MM.1S (cell line): ENCODE data around the gene NR1H3.

Experiments used
- DNase-seq: peaks from one replicate; pipeline ENCODE4 v3.0.0-alpha.2; 2015
- H2AFZ ChIP-seq: fragments of 300-600 bp; sonication (generic); 2 replicates; pipeline ENCODE4 v1.6.0; 2016; ENCODE audit warnings: antibody characterized with exemption, low read length
- H3F3A ChIP-seq: fragments of 300-600 bp; sonication (generic); 2 replicates; pipeline ENCODE4 v1.6.1; 2016; ENCODE audit warnings: mild to moderate bottlenecking, antibody characterized with exemption, low read length, moderate library complexity, mixed read lengths; ENCODE audit not compliant: insufficient read depth
- H3K27ac ChIP-seq: fragments of 300-600 bp; sonication (generic); 2 replicates; pipeline ENCODE4 v1.5.1; 2016; ENCODE audit warnings: mild to moderate bottlenecking, low read length
- H3K27me3 ChIP-seq: fragments of 300-600 bp; sonication (generic); replicated peaks from 2 replicates; pipeline ENCODE4 v1.6.0; 2016; ENCODE audit warnings: low read length; ENCODE audit not compliant: insufficient read depth
- H3K36me3 ChIP-seq: fragments of 300-600 bp; sonication (generic); replicated peaks from 2 replicates; pipeline ENCODE4 v1.6.1; 2016; ENCODE audit warnings: mild to moderate bottlenecking, low read length, mixed read lengths; ENCODE audit not compliant: insufficient read depth
- H3K4me1 ChIP-seq: fragments of 300-600 bp; sonication (generic); 2 replicates; pipeline ENCODE4 v1.6.1; 2016; ENCODE audit warnings: low read length, mixed read lengths
- H3K4me2 ChIP-seq: fragments of 300-600 bp; sonication (generic); 2 replicates; pipeline ENCODE4 v1.6.0; 2016; ENCODE audit warnings: low read depth, low read length
- H3K4me3 ChIP-seq: fragments of 300-600 bp; sonication (generic); 2 replicates; pipeline ENCODE4 v1.5.1; 2016; ENCODE audit warnings: low read length, mixed read lengths
- H3K79me2 ChIP-seq: fragments of 300-600 bp; sonication (generic); 2 replicates; pipeline ENCODE4 v1.6.1; 2016; ENCODE audit warnings: mixed run types, low read length, mixed read lengths
- H3K9ac ChIP-seq: fragments of 300-600 bp; sonication (generic); 2 replicates; pipeline ENCODE4 v1.6.1; 2016; ENCODE audit warnings: low read length, mixed read lengths
- H3K9me2 ChIP-seq: fragments of 300-600 bp; sonication (generic); replicated peaks from 2 replicates; pipeline ENCODE4 v1.6.1; 2016; ENCODE audit warnings: mild to moderate bottlenecking, low read length, mixed read lengths; ENCODE audit not compliant: insufficient read depth
- H3K9me3 ChIP-seq: fragments of 300-600 bp; sonication (generic); replicated peaks from 2 replicates; pipeline ENCODE4 v1.6.1; 2016; ENCODE audit warnings: mild to moderate bottlenecking, low read length, mixed read lengths; ENCODE audit not compliant: insufficient read depth
- H4K20me1 ChIP-seq: fragments of 300-600 bp; sonication (generic); 2 replicates; pipeline ENCODE4 v1.6.1; 2016; ENCODE audit warnings: mild to moderate bottlenecking, low read length, moderate library complexity, mixed read lengths; ENCODE audit not compliant: insufficient read depth
- EZH2 ChIP-seq: fragments of 300-600 bp; sonication (generic); optimal IDR thresholded peaks from 2 replicates; pipeline ENCODE3; 2017; ENCODE audit warnings: low read depth, mild to moderate bottlenecking, antibody characterized with exemption, low read length, mixed read lengths
- EZH2phosphoT487 ChIP-seq: fragments of 300-600 bp; sonication (generic); IDR thresholded peaks from 2 replicates; pipeline ENCODE4 v1.6.1; 2018; ENCODE audit warnings: antibody characterized with exemption, low read length
- TF ChIP-seq, protein P1 (sequence below): fragments of 300-600 bp; sonication (generic); IDR thresholded peaks from 2 replicates; pipeline ENCODE4 v1.5.1; 2016; ENCODE audit warnings: antibody characterized with exemption, low read length, mixed read lengths

NR1H3 gene

DNA sequence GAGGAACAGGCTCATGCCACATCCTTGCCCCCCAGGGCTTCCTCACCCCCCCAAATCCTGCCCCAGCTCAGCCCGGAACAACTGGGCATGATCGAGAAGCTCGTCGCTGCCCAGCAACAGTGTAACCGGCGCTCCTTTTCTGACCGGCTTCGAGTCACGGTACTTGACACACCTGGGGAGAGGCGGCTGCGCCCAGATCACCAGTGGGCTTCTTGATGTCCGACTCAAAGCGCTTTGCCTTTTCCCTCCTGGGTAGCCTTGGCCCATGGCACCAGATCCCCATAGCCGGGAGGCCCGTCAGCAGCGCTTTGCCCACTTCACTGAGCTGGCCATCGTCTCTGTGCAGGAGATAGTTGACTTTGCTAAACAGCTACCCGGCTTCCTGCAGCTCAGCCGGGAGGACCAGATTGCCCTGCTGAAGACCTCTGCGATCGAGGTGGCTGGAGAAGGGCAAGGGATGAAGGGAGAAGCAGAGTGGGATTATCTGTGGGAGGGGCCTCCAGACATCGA, 3.5 kb downstream of the NR1H3 start:
- H3K4me1 ChIP-seq: no peaks in the 10 kb centered on the region
- H3K27me3 ChIP-seq: no peaks in the 10 kb centered on the region
- H3K36me3 ChIP-seq: no peaks in the 10 kb centered on the region
- H3K4me3 ChIP-seq: no peak overlapping the region
- no peak overlapping the region for H2AFZ ChIP-seq
- no peak for DNase-seq
- no peaks in the 10 kb centered on the region for H3F3A ChIP-seq
- no peaks in the 10 kb centered on the region for H4K20me1 ChIP-seq
- no peak overlapping the region for H3K4me2 ChIP-seq
- no peaks in the 10 kb centered on the region for H3K9me3 ChIP-seq
- TF ChIP-seq, protein P1, sequence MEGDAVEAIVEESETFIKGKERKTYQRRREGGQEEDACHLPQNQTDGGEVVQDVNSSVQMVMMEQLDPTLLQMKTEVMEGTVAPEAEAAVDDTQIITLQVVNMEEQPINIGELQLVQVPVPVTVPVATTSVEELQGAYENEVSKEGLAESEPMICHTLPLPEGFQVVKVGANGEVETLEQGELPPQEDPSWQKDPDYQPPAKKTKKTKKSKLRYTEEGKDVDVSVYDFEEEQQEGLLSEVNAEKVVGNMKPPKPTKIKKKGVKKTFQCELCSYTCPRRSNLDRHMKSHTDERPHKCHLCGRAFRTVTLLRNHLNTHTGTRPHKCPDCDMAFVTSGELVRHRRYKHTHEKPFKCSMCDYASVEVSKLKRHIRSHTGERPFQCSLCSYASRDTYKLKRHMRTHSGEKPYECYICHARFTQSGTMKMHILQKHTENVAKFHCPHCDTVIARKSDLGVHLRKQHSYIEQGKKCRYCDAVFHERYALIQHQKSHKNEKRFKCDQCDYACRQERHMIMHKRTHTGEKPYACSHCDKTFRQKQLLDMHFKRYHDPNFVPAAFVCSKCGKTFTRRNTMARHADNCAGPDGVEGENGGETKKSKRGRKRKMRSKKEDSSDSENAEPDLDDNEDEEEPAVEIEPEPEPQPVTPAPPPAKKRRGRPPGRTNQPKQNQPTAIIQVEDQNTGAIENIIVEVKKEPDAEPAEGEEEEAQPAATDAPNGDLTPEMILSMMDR: no peak
- TF ChIP-seq EZH2 (no peak), EZH2phosphoT487 (no peak)
- no peak overlapping the region for H3K9ac ChIP-seq
- no peaks in the 10 kb centered on the region for H3K79me2 ChIP-seq
- H3K9me2 ChIP-seq: no peaks in the 10 kb centered on the region
- no peak overlapping the region for H3K27ac ChIP-seq

GRCh38 chr11:47264119-47264518, 6.3 kb downstream of the NR1H3 start:
- no peaks in the 10 kb centered on the region for H3K79me2 ChIP-seq
- H3K27me3 ChIP-seq: no peaks in the 10 kb centered on the region
- H3K9me2 ChIP-seq: no peaks in the 10 kb centered on the region
- H3K9ac ChIP-seq: no peak overlapping the region
- H3K4me2 ChIP-seq: no peak overlapping the region
- no peaks in the 10 kb centered on the region for H3K36me3 ChIP-seq
- DNase-seq: no peak
- no peaks in the 10 kb centered on the region for H3F3A ChIP-seq
- no peaks in the 10 kb centered on the region for H3K9me3 ChIP-seq
- no peak overlapping the region for H3K4me3 ChIP-seq
- H4K20me1 ChIP-seq: no peaks in the 10 kb centered on the region
- 0 out of 2 replicates have a peak, but pooled peaks cover 4% of the 10 kb centered on the region for H3K4me1 ChIP-seq
- H3K27ac ChIP-seq: no peak overlapping the region
- H2AFZ ChIP-seq: no peak overlapping the region
- no peak for TF ChIP-seq EZH2phosphoT487
- TF ChIP-seq, protein P1: no peak
- no peak for TF ChIP-seq EZH2

DNA sequence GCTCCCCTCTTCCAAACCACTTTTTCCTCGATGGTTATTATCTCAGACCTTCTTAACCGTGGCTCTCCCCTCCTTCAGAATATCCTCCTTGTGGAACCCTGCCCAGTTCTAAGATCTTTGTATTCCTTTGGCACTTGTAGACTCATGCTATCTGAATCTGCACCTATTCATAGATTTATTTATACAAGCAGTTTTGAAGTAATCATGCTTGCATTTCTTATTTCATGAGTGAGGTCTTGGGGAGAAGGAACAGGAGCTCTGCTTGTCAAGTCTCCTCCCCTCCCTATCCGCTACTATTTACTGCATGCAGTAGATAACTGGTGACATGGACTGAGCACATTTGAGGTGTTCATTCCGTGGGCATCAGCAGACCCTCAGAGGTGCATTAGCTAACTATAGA, 6.7 kb downstream of the NR1H3 start:
- no peaks in the 10 kb centered on the region for H3K79me2 ChIP-seq
- H3K9ac ChIP-seq: no peak overlapping the region
- no peaks in the 10 kb centered on the region for H3K9me2 ChIP-seq
- H2AFZ ChIP-seq: no peak overlapping the region
- no peaks in the 10 kb centered on the region for H4K20me1 ChIP-seq
- no peaks in the 10 kb centered on the region for H3F3A ChIP-seq
- H3K4me2 ChIP-seq: no peak overlapping the region
- H3K4me3 ChIP-seq: no peak overlapping the region
- no peaks in the 10 kb centered on the region for H3K36me3 ChIP-seq
- DNase-seq: no peak
- H3K4me1 ChIP-seq: 0 out of 2 replicates have a peak, but pooled peaks cover 5% of the 10 kb centered on the region
- no peak overlapping the region for H3K27ac ChIP-seq
- H3K9me3 ChIP-seq: no peaks in the 10 kb centered on the region
- no peak for TF ChIP-seq EZH2
- no peaks in the 10 kb centered on the region for H3K27me3 ChIP-seq

- no peak overlapping the region for H3K9ac ChIP-seq
- H3K4me2 ChIP-seq: no peak overlapping the region
- no peaks in the 10 kb centered on the region for H3K9me2 ChIP-seq
- H3K27me3 ChIP-seq: no peaks in the 10 kb centered on the region
- H2AFZ ChIP-seq: no peak overlapping the region
- no peak for TF ChIP-seq EZH2phosphoT487
- no peak for TF ChIP-seq EZH2
- TF ChIP-seq, protein P1: no peak
- H3K4me1 ChIP-seq: peaks cover 26% of the 10 kb centered on the region
- H3K4me3 ChIP-seq: no peak overlapping the region
- no peak for DNase-seq
- H3K79me2 ChIP-seq: peaks cover 25% of the 10 kb centered on the region
- H3K36me3 ChIP-seq: no peaks in the 10 kb centered on the region
- peaks cover 17% of the 10 kb centered on the region for H3F3A ChIP-seq
- no peaks in the 10 kb centered on the region for H3K9me3 ChIP-seq
- no peak overlapping the region for H3K27ac ChIP-seq
- H4K20me1 ChIP-seq: 0 out of 2 replicates have a peak, but pooled peaks cover 8% of the 10 kb centered on the region
Observed at GRCh38 chr11:47267876-47268275, 10.1 kb downstream of the NR1H3 start.
